Tibial nerve (tissue), 4 donors: ENCODE results near the gene SRD5A3.

ENCODE experiments used
- CTCF ChIP-seq, 5 experiments: fragments of 200-600 bp in 3 of 5; fragments of 450-650 bp in 2 of 5; sonication (generic) in 3 of 5; IDR thresholded peaks; one replicate each; pipeline ENCODE4 v1.5.1; 2016 to 2019; ENCODE audit warnings: antibody characterized with exemption in 5 of 5, mild to moderate bottlenecking in 3 of 5, moderate library complexity in 2 of 5
- EP300 ChIP-seq, 2 donors: sonication (generic); formaldehyde crosslinking; IDR thresholded peaks; one replicate each; pipeline ENCODE4 v1.6.1; 2017; ENCODE audit warnings: antibody characterized with exemption in 2 of 2, mild to moderate bottlenecking in 1 of 2

GRCh38 chr4:55347610-55348228, 1.7 kb downstream of the SRD5A3 start:
- TF ChIP-seq CTCF (IDR thresholded peaks at IDR 0.05), result no peak
- no peak for TF ChIP-seq EP300 (IDR thresholded peaks at IDR 0.05)
